Fibroblast of skin of scalp (primary cell): ENCODE data around the gene OXSR1. TPM values are rescaled to one million over a fixed set of nuclear protein-coding genes. Genes with fewer than 3 reads are reported as not detected.

Experiments
- DNase-seq: peaks from one replicate; pipeline ENCODE4 v3.0.0-alpha.2; 2013
- polyA plus RNA-seq, 2 experiments: library from polyadenylated mRNA; unstranded; fragments of 120-200 nt; gene quantifications; one replicate each; pipeline ENCODE4 v1.2.1, GENCODE V29; 2013; ENCODE audit not compliant: insufficient read length in 2 of 2

OXSR1 gene
- polyA plus RNA-seq (2013, experiment 1 of 2; ENCODE audit: insufficient read length): 71.2 TPM
- polyA plus RNA-seq (2013, experiment 2 of 2; ENCODE audit: insufficient read length): 72.7 TPM

DNA sequence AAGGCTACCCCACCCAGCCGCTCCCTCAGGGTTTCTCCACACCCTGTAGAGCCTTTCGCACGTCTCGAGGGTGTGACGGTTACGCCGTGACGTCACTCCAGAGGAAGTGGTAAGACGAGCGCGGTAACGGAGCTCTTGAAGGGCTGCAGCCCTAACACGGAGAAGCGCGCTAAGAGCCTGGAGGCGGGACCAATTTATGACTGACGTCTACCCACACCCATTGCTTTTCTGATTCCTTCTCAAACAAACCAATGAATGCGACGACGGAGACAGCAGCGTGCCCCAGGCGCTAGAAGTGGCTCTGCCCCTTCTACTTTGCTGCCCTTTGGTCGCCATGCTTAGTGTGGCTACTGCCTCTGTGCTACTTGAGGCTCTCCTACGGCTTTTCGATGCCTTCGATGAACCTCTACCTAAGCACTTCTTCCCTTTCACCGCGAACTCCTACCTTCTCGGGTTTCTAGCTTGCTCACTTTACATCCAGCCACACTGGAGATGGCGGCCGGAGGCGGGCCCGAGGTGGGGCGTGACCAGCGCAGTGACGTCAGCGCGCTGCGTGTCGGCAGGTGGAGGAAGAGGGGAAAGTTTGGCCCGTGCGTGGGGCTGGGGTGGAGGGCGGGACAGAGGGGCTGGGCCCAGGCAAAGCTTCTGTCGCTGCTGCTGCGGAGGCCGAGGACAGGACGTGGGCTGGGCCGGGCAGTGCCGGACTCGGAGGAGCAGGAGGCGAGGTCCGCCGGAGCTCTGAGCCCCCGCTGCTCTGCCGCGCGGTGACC is at the start of gene OXSR1:
Gene OXSR1 (plus strand): TSS at position 586 of the 770 bp plus-strand sequence. CDS start 340 bp downstream, outside the sequence.
- DNase-seq: peak; percentile 100

DNA sequence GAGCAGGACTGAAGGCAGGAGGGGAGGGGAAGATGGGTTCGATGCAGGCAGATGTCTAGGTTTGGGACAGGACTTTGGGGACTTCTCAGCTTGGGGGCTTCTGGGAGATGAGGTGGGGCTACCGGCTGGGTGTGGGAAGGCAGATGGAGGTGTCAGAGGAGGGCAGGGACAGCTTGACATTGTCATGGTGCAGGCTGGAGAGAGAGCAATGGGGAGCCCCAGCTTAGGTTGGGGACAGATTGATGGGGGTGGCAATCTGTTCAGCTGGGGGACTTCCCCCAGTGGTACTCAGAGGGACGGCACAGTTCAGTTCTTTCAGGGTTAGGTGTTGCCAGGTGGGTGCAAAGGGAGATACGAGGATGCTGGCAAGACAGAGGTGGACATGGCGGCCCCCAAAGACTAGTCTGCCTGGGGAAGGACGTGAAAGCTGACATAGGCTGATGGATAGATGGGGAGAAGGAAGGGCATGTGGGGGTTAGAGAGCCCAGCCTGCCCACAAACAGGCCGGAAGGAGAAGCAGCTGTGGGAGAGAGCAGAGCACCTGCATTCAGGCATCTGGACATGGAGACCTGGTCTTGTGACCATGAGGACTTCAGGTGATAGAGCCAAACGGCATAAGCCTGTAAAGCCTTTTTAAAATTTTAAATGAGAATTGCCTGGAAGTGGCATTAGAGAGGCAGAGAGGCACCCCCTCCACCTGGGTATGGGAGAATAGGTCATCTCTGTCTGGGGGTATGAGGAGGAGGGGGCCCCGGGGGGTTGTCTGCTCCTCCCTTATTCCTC is 49.5 kb upstream of the OXSR1 start:
- DNase-seq: no peak

DNA sequence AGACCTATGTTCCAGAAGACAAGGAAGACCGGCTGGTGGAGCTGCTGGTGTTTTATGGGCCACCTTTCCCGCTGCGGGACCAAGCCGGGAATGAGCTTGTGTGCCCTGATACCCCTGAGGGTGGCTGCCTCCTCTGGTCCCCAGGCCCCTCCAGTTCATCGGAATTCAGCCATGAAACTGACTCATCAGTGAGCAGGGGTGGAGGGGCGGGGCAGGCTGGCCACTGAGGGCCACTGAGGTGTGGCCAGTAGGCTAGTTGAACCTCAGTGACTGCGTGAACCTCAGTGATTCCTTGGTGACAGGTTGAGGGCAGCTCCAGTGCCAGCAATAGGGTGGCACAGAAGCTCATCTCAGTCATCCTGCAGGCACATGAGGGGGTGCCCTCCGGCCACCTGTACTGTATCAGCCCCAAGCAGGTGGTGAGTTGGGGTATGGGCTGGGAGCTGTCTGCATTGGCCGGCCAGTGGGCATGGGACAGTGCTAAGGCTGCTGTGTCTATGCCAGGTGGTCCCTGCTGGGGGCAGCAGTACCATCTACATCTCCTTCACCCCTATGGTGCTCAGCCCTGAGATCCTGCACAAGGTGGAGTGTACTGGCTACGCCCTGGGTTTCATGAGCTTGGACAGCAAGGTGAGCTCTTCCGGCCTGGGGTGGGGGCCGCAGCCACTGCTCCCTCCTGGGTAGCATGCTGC is 48.7 kb upstream of the OXSR1 start:
- no peak for DNase-seq

DNA sequence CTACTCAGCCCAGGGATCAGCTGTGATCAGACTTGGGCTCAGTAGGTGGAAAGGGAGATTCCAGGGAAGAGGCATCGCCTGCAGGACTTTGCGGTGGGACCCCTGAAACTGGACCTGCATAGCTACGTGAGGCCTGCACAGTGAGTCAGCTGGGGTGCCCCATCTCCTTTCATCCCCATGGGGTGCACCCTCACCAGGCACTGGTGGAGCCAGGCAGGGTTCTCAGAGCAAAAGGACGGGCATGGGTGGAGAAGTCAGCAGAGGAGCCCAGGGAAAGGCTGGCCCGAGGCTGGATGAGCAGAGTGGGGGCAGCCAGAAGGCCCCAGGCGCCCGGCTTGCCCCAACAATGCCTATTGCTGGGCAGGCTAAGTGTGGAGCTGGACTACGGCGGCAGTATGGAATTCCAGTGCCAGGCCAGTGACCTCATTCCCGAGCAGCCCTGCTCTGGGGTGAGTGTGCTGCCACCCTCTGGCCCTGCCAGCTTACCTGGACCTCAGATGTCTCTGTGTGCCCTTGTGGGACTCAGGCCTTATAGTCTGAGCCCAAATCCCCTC is 48.1 kb upstream of the OXSR1 start:
- DNase-seq: no peak

DNA sequence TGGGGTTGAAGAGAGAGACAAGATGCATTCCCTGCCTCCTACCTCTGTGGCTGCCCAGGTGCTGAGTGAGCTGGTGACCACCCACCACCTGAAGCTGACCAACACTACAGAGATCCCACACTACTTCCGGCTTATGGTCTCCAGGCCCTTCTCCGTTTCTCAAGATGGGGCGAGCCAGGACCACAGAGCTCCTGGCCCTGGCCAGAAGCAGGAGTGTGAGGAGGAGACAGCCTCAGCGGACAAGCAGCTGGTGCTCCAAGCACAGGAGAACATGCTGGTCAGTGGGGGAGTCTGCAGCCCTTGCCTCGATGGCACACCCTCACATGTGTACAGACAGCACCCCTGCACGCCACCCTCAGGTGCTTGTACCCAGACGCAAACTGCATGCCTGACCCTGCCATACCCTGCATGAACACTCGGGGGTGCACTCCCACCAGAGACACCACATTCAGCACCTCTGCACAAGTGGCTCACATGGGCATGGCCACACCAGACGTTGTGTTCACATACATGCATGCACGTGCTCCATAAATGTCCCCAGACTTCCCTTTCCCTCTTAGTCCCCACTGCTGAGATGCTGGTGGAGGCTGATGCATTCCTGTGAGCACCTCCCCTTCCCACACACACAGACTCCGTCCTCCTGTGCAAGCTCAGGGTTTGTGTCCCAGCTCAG is 47.5 kb upstream of the OXSR1 start:
- DNase-seq: peak; percentile 53

DNA sequence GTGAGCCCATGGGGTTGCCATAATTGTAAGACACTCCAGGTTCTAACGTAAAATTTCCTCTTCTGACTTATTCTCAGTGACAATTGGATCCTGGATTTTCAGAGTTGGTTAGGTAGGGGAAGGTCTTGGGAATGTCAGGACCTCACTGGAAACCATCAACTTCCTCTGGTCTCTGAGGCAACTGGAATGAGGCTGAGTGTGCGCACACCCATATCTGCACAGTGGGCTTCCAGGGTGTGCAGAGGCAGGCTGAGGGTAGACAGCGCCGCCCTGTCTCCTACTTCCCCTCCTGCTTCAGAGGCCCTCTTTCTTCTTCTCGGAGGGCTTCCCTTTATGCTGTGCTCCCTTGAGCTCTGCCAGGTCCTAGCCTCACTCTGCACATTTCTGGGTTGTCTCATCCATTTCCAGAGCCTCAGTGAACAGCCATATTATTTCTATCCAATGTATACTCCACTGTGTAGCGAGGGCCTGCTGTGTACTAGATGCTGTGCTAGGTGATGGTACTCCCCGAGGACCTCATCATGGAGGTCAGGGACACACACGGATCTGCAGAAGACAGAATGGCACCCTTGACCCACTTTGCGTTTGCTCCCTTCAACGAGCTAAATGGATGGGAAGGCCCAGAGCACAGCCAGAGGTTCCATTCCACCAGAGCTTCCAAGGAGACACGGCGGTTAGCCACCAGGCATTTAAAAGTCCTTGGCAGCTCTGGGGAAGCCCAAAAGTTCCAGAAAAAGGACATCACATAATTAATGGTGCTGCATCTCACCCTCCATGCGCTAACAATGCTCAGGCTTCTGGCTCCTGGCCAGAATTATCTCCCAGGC is 46.7 kb upstream of the OXSR1 start:
- DNase-seq: no peak

DNA sequence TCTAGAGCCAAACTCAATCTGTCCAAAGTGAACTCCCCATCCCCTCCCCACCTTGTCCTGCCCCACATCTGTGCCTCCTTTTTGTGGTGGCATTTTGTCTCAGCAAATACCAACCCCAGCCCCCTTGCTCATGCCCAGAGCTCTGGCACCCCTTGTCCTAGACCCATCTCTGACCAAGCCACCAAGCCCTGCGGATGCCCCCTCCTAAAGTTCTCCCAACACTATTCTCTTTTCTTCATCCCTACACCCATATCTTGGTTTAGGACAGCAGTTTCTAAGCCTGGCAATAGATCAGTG is 46.1 kb upstream of the OXSR1 start:
- no peak for DNase-seq

DNA sequence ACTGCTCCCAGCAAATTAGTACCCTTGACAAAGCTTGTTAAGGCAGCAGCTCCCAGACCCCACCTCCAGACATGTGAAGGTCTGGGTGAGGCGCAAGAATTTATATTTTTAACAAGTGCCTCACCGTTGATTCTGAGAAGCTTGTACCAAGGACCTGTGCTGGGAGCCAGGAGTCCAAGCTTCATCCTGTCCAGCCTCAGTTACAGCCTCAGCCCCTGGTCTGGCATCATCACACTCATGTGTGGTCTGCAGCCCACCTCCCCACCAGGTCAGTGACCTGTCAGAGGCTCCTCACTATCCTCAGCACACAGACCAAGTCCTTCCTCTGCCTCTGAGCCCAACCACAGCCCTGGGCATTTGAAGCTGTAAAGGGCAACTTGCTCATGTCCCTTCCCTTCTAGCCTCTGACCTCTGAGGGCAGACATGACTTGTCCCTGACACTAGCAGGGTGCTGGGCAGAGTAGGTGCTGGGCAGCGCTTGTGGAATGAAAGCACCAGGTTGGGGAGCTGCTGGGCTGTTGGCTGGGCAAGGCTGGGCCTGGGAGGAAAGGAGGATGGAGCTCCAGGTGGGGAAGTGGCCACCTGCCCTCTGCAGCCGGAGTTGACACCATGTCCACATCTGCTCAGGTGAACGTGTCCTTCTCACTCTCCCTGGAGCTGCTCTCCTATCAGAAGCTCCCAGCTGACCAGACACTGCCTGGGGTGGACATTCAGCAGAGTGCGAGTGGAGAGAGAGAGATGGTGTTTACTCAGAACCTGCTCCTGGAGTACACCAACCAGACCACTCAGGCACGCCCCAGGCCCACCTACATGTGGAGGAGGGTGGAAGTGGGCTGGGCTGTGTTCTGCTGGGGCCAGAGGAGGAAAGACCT is 45.3 kb upstream of the OXSR1 start:
- DNase-seq: no peak

DNA sequence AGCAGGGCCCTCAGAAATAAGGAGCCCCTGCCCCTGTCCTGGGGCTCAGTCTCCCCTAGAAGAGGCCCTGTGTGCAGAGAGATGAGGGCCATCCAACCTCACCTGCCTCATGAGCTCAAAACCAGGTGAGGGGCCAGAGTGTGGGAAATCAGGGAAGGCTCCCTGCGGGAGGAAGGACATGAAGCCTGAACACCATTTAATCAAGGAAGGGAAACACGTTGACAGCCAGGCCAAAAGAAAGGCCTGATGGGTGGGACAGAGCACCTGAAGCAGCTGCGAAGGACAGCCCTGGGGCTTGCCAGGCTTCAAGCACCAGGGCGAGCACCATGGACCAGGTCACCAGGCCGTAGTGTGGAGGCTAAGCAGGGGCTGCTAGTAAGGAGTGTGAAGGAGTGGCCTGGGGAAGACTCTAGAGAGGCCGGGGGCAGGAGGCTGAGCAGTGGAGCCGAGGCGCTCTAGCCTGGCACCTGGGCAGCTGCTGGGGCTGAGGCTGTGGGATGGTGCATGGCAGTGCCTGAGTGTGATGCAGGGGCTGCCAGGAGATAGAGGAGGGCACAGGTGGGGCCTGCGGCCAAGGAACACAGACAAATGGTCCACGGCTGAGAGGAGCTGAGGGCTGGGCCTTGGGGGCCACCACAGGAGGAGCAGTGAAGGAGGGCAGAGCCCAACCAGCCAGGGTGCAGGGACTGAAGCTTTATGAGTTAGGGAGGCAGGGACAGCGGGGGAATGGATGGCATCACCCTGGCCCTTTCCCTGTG is 44.5 kb upstream of the OXSR1 start:
- no peak for DNase-seq

DNA sequence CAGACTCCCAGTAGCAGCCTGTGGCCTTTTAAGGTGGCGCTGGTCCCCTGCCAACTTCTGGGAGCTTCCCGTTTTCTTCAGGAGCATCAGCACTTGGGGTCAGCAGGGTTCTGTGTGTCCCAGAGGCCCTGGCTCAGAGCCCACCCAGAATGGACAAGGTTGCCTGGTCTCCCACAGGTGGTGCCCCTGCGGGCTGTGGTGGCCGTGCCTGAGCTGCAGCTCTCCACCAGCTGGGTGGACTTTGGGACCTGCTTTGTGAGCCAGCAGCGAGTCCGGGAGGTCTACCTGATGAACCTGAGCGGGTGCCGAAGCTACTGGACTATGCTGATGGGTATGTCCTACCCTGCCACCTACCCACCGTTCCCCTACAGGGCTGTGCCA is 43.9 kb upstream of the OXSR1 start:
- no peak for DNase-seq

DNA sequence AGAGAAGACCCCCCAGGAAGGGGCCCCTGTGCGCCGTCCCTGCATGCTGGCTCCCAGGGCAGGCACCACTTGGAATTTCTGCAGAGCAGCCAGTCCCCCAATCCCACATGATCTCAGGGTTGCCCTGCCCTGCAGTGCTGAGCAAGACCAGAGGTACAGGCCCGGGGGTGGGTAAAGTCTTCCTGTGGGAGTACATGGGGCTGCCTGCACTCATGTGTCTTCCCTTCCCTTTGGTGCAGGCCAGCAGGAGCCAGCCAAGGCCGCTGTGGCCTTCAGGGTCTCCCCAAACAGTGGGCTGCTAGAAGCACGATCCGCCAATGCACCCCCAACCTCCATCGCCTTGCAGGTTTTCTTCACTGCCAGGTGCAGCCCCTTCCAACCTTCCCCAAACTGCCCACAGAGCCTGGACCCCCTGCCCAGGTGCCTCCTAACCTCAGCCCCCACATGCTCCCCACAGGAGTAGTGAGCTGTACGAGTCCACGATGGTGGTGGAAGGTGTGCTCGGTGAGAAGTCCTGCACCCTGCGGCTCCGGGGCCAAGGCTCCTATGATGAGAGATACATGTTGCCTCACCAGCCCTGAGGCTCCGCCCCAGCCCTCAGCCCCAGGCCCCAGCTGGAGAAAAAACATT is 43.4 kb upstream of the OXSR1 start:
- no peak for DNase-seq

DNA sequence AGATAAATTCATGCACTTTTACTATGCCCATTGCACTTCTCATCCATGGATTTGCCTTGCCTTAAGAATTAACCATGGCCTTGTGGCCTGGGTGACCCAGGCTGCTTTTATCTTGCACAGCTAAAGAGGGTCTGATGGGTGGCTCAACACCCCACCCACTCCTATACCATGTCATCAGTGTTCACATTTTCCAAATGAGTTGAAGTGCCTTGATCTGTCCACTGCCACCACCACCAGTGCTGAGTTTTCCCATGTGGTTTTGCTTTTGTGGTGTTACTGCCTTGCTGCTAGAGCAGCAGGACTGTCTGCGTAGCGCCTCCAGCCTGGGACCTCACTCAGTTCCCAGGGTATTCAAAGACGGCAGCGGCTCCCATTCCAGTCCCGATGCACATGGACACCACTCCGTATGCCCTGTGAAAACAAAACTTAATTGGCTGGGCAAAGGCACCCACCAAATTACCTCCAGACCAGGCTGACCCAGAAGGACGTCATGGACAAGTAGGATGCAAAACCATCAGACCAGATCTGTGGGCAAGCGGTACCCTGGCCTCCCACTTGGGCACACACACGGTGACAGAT is 42.5 kb upstream of the OXSR1 start:
- DNase-seq: no peak

DNA sequence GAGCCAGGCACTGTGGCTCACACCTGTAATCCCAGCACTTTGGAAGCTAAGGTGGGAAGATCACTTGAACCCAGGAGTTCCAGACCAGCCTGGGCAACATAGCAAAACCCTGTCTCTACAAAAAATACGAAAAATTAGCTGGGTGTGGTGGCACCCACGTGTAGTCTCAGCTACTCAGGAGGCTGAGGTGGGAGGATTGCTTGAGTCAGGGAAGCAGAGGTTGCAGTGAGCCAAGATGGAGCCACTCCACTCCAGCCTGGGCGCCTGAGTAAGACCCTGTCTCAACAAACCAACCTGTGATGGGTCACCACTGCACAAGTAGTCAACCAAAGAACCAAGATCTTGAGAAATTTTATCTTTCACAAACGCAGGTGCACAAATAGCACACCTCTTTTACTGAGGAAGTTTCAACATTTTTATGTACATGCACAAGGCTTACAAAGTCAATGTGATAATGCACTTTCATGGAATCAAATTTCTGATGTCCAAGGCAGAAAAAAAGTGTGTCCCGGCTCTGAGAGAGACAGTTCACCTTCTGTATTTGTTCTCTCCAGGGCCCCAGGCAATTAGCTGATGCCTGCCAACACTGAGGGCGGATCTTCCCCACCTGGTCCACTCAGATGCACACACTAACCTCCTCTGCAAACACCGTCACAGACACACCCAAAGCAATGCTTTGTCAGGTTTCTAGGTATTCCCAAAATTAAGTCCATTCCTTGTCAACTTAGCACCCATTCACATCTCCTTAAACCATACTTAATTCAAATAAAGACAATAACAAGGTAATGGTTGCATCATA is 40.8 kb upstream of the OXSR1 start:
- no peak for DNase-seq

DNA sequence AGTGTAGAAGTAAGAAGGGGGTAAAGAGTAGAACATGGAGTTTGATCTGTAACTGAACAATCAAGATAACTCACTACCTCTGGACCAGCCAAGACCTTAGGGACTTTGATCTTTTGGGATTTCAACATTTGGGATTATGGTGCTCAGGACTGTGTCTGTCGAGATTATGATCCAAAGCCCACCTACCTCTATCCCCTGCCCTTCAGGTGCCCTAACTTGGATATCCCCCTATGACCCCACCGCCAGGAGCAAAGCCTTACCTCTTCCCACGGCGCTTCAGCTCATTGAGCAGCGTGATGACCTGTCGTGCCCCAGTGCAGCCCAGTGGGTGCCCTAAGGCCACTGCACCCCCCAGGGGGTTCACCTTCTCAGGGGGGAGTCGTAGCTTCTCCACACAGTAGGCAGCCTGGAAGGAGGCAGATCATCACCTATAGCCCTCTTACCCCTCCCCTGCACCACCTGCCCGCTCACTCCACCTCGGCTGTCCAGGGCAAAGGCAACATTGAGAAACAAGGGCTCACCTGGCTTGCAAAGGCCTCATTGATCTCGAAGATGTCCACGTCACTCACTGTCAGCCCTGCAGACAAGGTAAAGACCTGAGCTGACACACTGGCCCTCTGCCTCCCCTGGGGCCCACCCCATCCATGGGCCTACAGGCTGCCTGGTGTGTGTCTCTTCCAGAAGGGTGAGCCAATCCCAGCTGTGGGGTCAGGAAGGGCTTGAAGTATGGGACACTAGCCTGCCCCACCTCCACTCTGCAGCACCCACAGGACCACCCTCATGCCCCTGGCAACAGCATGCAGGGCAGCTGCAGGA is 39.8 kb upstream of the OXSR1 start:
- no peak for DNase-seq

DNA sequence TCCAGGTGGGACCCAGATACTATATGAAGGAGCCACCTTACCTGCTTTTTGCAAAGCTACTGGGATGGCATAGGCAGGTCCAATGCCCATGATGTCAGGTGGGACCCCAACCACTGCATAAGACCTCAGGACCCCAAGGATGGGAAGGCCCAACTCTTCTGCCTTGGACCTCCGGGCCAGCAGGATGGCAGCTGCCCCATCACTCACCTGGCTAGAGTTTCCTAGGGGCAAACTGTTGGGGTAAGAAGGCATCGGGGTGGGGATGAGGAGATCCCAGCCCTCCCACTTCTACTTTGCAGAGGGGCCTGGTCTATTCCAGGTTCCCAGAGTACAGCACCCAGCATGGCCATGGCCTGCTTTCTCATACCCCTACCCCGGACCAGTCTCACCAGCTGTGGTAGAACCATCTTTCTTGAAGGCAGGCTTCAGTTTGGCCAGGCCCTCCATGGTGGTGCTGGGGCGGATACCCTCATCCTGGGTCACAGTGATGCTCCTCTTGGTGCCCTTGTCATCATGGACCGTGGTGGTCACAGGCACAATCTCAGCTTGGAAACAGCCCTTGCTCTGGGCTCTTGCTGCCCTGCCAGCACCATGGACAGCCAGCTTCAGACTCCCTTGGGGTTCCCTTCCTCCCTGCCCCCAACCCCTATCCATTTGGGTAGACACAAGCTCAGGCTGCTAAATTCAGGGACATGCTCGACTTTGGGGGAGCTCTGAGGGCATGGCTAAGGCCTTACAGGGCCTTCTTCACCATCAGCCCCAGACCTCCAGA is 39.0 kb upstream of the OXSR1 start:
- no peak for DNase-seq

DNA sequence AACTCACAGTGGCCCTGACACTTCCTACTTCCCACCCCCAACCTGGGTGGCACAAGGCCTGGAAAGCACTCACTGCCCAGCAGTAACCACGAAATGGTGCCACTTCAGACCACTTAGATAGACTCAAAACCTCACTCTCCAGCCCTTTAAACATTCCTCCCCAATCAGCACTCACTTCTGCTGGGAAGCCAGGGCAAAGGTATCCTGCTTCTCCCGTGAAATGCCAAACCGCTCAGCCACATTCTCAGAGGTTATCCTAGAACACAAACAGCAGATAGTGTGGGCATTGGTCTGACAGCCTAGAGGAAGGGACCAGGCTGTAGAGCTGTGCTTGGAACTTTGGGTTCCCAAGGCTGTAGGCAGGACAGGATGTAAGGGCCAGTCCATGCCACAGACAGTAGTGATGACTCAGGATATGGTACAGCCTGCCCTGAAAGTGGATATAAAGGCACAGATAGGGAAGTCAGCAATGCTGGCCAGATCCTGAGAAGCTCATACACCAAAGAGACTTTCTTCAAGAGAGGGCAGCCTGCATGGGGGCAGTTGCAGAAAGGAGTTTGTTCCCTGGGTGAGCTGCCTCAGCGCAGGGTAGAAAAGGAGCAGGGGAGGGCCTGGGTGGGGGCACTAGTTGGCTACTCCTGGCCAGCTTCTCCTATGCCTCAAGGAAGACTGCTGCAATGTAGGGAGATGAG is 37.6 kb upstream of the OXSR1 start:
- DNase-seq: no peak
